RPMI7951 (cell line): ENCODE results near the gene DNMT3B. TPM values are rescaled to one million over a fixed set of nuclear protein-coding genes. Genes with fewer than 3 reads are reported as not detected.
A peak's percentile ranks its signal among the peaks of the same experiment; 100 is the strongest.
"Not testable (repeated sequence)": the region's sequence is repeated elsewhere in the genome, so short reads cannot be mapped to it uniquely, and the experiment has no call there.

Experiments used
- DNase-seq: peaks from one replicate; pipeline ENCODE4 v3.0.0-alpha.2; 2012; ENCODE audit warnings: low read depth
- total RNA-seq: library from RNA; depleted of rRNA; stranded (reverse); fragments of >200 nt; shearing (Covaris generic); gene quantifications from 2 replicates; pipeline ENCODE4 v1.2.3, GENCODE V29; 2014; rRNA removed

The DNMT3B gene
- 6.8 TPM in 2 replicates for total RNA-seq

DNA sequence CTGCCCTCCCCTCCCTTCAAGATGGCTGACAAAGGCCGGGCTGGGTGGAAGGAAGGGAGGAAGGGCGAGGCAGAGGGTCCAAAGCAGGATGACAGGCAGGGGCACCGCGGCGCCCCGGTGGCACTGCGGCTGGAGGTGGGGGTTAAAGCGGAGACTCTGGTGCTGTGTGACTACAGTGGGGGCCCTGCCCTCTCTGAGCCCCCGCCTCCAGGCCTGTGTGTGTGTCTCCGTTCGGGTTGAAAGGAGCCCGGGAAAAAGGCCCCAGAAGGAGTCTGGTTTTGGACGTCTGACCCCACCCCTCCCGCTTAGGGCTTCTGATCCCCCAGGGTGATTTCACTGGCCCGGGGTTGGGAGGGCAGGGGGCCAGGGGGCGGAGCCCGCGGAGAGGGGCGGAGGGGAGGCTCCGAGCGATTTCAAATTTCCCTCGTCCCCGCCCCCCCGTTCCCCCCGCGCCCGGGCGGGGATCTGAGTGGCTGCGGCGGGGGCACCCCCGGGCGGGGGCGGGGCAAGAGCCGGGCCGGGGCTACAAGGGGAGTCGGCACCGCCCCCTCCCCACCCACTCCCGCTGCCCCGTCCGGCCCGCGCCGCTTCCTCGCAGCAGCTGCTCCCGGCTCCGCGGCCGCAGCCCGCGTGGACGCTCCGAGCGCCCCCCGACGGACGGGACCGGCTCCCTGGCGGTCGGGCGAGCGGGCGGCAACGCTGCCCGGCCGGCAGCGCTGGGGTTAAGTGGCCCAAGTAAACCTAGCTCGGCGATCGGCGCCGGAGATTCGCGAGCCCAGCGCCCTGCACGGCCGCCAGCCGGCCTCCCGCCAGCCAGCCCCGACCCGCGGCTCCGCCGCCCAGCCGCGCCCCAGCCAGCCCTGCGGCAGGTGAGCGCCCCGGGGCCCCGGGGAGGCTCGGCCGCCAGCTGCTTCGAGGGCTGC lies at the start of gene DNMT3B:
Gene DNMT3B, plus strand, starts transcription at position 555 of the 923 bp plus-strand sequence. CDS start 17,939 bp downstream, outside the sequence.
- DNase-seq: peak; percentile 87

DNA sequence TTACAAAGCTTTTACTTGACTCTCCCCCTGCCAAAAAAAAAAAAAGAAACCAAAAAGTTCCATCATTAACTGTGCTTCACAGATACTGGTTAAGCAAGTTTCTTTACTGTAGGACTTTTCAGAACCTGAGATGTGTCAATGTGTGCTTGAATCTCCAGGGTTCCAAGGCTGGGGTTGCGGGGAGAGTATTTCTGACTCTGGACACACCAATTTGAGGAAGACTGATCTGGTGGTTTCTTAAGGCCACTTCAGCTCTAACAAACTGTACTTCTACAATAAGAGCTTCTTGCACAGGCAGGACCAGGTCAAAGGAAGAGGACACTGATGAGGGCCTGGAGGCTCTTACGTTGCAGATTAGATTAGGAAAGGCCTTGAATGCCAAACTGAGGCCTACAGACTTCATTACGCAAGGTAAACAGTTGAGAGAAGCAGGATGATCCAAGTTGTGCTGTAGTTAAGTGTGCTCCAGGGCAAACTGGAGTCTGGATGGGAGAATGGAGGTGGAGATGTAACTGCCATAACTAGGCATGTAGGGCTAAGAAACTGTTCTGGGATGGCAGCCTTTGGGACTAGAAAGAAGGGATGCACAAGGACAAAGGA lies 43.3 kb upstream of the DNMT3B start:
- no peak for DNase-seq

DNA sequence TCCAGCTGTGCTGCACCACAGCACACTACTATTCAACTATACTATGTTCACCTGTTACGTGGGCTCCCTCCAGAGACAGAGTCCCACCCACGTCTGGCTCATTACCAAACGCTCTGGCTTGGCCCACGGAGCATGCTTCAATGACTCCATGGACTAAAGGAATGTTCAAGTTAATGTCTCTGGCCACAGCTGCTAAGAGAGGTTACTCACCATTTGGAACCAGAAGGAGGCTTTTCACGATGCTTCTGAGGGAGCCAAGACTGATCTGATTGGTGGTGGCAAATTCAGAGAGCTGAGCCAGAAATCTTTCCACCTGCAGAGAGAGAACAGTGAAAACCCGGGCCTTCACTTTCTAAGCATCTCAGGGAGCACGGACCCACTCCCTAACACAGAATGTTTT lies 34.5 kb upstream of the DNMT3B start:
- peak; percentile 68 for DNase-seq

DNA sequence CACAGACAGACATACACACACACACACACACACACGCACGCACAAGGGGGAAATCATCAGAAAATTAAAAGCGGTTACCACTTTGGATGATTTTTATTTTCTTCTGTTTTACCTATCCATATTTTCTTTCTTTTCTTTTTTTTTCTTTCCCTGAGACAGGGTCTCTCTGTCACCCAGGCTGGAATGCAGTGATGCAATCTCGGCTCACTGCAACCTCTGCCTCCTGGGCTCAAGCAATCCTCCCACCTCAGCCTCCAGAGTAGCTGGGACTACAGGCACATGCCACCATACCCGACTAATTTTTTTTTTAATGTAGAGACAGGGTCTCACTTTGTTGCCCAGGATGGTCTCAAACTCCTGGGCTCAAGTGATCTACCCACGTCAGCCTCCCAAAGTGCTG lies 33.8 kb upstream of the DNMT3B start:
- DNase-seq: not testable (repeated sequence)

DNA sequence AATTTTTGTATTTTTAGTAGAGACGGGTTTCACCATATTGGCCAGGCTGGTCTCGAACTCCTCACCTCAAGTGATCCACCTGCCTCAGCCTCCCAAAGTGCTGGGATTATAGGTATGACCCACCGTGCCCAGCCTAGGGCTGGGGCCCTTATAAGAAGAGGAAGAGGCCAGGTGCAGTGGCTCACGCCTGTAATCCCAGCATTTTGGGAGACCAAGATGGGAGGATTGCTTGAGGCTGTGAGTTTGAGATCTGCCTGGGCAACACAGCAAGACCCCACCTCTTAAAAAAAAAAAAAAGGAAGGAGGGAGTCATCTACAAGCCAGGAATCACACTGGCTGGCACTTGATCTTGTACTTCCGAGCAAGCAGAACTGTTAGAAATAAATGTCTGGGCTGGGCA lies 32.9 kb upstream of the DNMT3B start:
- DNase-seq: not testable (repeated sequence)

DNA sequence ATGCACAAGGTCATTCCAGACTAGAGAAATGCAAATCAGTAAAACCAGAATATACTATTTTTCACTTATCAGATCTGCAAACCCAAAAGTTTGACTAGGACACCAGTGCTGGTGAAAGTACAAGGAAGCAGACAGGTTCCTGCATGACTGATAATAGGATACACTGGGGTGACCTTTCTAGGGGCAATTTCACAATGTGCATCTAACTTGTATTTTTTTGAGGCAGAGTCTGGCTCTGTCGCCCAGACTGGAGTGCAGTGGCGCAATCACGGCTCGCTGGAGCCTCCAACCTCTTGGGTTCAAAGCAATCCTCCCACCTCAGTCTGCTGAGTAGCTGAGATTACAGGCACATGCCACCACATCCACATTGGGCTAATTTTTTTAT lies 30.3 kb upstream of the DNMT3B start:
- no peak for DNase-seq

DNA sequence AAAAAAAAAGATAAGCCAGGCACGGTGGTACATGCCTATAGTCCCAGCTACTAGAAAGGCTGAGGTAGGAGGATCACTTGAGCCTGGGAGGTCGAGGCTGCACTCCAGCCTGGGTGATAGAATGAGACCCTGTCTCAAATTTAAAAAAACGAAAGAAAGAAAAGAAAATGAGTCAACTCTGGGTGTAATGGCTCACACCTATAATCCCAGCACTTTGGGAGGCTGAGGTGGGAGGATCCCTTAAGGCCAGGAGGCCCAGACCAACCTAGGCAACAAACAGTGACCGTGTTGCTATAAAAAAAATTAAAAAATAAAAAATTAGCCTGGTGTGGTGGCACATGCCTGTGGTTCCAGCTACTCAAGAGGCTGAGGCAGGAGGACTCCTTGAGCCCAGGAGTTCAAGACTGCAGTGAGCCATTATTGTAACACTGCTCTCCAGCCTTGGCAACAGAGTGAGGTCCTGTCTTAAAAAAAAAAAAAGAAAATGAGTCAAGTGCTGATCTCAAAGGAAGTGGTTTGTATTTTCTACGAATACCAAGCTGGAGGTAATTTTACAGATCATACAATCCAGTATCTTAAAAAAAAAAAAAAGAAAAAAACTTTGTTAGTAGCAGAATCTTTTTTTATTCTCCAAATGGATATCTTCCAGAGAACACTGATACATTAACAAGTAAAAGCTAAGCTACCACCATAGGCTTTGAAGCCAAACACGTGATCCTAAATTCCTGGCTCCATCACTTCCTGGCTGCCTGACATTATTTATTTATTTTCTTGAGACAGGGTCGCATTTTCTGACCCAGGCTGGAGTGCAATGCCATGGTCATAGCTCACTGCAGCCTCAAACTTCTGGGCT lies 24.6 kb upstream of the DNMT3B start:
- DNase-seq: peak; percentile 71

DNA sequence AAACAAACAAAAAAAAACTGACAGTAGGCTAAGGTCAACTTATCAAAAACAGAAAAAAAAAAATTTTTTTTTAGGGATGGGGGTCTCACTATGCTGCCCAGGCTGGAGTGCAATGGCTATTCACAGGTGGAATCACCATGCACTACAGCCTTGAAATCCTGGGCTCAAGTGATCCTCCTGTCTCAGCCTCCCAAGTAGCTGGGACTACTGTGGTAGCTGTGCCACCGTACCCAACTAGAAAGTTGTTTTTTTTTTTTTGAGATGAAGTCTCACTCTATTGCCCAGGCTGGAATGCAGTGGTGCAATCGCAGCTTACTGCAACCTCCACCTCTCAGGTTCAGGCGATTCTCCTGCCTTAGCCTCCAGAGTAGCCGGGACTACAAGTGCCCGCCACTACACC lies 21.0 kb upstream of the DNMT3B start:
- no peak for DNase-seq

DNA sequence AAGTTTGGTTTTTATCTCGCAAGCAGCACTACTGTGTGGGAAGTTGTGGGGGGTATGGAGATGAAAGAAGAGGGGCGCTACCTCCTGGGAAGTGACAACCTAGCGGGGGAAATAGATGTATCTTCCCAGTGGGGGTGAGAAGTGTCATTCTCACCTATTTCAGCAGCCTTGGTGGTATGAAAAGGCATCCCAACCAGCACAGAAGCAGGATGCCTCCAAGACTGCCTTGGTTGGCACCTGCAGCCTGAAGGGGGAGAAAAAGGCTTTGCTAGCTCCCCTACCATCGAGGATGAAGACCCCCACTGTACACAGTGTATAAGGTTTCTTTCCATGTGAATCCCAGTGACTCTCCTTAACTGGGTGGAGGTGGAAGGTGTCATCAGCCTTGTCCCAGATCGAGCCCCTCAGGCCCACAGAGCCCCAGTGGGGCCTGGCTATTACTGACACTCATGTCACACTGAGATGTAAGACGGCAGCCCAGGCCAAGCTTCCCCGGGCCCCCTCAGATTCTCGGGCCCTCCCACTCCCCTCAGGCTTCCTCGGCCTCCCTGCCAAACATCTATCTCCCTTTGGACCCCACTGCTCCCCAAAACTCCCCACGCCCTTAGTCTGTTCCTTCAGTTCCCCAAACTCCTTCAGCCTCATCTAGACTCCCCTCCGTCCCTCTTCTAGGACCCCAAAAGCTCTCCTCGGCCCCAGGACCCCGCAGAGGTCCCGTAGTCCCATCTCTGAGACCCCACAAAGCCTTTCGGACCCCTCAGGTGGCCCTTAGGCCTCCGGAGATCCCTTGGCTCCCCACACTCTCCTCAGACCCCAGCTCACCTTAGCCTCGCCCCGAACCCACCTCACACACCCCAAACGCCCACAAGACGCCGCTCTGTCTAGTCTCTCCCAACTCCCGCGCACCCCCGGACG lies 19.6 kb upstream of the DNMT3B start:
- no peak for DNase-seq

DNA sequence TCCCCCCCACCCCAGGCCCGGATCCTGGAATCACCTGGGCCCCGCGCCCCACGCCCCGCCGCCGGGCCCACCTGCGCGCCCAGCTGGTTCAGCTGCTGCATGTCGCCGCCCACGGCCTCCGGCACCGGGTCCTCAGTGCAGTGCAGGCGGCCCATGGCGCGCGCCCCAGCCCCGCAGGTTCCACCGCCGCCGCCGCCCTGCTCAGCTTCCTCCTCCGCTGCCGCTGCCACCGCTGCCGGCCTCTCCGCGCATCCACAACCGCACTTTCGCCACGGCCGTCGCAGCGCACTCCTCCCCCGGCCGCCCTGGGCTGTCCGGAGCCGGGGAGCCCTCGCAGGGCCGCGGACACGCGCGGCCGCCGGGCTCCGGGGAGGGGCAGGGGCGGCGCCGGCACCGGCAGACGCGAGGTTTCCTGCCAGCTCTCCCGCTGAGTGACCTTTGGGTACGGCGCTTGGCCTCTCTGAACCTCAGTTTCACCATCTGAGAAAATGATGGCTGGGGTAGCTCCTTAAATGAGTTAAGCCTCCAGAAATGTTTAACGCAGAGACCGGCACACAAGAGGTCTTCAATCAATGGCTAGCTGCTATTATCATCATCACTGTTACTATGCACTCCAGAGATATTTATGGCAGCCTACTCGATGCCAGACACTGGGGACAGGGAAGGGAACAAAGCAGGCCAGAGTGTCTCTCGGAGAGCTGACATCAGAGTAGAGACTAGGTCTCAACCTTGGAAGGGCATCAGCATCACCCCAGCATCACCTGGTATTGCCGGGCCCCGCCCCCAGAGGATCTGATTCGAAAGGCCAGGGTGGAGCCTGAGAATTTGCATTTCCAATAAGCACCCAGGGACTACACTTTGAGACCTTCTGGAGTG lies 18.7 kb upstream of the DNMT3B start, which contains the start of gene COMMD7:
Gene COMMD7, minus strand, starts transcription at position 231 of the 876 bp plus-strand sequence. Its CDS starts 76 bp downstream, at position 155.
- DNase-seq: peak; percentile 70

DNA sequence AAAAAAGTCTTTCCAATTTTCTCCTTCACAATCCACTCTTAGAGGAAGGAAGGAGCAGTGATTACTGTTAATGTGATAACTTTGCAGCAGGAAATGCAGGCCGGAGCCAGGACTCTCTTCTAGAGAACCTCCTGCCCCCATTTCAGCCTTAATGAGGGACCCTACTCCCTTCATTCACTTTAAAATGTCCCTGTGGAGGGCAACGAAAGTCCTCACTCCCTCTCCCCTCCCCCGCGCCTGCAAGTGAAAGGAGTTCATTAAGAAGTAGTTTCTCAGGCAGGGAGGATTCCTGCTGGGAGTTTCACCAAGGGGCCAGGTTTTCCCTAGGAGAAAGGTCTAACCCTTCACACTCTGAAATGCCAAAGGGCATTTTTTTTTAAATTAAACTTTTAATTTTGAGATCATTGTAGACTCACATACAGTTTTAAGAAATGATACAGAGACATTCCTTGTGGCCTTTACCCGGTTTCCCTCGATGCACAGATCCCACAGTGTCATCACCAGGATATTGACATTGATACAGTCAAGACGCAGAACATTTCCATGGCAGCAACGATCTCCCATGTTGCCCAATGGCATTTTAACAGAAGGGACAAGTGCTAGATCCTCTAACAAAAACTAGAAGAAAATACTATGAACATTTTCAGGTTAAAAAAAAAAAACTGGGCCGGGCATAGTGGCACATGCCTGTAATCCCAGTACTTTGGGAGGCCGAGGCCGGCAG lies 12.1 kb upstream of the DNMT3B start:
- DNase-seq: no peak

DNA sequence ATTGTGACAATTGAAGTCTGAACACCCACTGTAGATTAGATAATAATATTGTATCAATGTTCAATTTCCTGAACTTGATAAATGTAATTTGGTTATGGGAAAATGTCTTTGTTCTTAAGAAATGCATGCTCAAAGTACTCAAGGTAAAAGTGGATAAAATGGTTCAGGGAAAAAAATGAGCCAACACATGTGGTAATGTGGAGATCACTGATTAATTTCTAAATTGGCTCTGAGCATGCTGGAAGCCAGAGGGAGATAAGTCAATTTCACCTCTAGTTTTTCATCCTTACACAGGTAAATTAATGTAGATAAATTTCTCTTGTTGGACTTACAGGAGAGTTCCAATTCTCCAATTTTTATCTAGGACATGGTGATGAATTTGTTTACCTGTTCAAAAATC lies 10.9 kb upstream of the DNMT3B start:
- DNase-seq: no peak

DNA sequence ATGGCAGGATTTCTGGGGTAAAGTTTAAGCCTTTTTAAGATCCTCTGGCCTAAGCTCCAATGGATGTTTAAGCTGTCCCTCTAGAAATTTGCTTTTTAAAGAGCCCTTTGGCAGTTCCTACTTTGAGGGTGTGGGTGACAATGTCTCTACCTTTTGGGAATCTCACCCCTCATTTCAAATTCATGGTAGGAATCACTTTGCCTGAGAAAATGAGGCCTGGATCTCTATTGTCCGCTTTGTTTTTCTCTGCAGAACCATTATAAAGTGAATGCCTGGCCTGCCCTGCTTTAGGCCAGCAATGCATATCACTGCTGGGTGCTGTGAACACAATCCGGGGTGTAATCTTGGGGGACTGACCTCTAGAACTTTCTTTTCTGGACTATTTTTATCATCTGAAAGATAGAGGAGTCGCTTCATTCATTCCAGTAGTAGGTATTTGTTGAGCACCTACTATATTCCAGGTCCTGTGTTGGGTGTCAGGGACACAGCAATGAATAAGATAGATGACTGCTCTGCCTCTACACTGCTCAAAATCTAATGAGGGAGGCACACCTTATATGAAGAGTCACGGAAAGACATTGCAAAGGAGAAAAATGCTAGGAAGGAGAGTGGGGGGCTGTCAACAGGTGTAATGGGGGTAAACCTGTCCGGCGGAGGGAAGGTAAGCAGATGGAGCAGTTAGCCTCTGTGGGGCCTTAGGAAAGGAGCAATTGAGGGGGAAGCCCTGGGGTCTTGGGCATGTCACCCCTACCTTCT lies 10.3 kb upstream of the DNMT3B start:
- DNase-seq: no peak

DNA sequence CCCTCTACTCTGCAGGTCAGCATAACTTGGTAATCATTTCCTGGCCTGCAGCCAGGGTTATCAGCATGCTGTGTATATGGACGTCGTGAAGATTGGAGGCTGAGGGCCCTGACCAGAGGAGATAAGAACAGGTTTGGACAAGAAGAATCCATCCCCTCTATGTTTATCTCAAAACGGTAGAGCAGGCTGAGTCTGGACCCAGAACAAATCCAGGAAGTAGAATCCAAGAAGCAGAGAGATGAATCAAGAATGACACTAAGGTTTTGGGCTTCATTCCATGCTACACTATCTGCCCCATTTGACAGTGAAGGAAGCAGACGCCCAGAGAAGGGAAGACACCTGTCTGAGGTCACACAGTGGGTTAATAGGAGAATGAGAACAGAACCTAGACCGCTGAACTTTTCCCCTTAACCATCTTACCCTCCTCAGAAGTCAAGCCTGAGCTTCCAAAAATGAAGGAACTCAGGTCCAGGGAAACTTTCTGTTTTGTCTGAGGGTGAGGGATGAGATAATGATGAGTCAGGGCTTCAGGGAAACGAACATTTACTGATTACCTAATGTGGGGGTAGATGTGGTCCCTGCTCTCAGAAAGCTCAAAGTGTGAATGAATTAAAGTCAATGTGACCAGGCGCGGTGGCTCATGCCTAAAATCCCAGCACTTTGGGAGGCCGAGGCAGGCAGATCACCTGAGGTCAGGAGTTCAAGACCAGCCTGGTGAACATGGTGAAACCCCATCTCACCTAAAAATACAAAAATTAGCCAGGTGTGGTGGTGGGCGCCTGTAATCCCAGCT lies 9.5 kb upstream of the DNMT3B start:
- DNase-seq: peak; percentile 66

DNA sequence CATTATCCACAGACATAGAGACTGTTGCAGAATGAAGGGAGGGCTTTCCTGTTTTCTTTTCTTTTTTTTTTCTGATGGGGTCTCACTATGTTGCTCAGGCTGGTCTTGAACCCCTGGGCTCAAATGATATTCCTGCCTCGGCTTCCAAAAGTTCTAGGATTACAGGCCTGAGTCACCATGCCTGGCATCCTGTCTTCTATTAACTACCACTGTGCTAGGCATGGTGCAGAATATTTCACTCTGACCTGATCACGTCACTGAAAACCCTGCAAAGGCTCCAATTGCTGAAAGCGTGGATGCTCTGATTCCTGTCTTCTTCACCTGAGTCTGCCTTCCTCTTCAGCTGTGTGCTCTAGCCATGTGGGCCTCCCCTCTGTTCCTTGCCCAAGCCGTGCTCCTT lies 8.5 kb upstream of the DNMT3B start:
- DNase-seq: no peak

DNA sequence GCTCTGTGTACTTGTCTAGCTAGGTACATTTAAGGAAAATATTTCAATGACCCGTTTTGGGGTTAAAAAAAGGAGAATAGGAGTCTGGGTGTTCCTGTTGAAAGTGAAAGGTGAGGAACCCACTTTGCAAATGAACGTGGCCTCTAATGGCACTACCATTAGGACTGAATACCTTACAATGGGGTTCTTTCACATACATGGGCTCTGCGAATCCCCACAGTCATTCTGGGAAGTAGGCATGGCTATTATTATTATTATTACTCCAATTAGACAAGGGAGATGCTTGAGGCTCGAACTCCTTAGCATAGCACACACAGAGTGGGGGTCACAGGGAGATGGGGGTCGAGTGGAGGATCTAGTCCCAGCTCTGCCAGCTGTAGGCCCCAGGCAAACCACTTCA lies 6.0 kb upstream of the DNMT3B start:
- DNase-seq: no peak

DNA sequence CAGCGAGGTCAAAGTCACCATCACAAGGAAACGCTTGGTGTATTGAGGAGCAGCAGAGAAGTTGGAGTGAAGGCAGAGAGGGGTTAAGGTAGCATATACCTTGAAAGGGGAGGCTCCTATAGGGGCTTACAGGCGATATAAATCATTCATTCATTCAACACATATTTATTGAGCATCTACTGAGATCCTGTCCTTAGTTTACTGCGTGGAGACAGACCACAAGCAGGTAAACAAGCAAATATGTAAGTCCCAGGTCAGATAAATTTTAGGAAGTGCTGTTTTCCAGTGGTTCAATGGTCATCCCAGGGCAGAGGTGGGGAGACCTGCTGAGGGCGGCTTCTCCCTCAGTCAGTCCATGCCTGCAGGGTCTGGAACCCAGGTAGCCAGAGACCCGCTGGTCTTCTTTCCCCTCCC lies 761 bp upstream of the DNMT3B start:
- no peak for DNase-seq

DNA sequence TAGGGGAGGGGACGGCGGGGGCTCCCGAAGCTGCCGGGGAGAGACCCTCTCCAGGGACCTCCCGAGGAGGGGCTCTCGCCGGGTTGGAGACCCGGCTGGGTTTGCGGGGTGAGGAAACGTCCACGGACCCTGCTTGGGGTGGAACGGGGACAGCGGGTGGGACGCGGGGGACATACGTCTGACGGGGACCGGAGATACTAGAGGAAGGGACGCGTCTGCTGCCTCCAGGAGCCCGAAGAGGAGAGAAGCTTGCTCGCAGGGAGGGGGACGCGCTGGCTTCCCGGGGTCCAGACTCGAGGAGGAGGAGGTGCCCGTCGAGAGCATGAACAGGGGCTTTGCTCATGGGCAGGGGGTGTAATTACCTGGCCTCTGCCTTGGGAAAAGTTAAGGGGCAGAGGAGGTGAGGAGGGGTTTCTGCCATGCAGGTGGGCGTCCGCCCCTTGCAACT lies 593 bp downstream of the DNMT3B start:
- DNase-seq: no peak
